RCC 7860 (cell line): ENCODE data around the gene ASIC3.

Experiments
- DNase-seq: peaks from one replicate; pipeline ENCODE4 v3.0.0-alpha.2; 2015; ENCODE audit warnings: low spot score
- FAIRE-seq: peaks from 2 replicates; lab custom pipeline; 2012; peaks lifted over from hg19 to GRCh38; lab: Jason Lieb, UNC

The ASIC3 gene

GRCh38 chr7:151056666-151057505 is 8.6 kb downstream of the ASIC3 start:
- no peak for DNase-seq
- FAIRE-seq, result no peak

DNA sequence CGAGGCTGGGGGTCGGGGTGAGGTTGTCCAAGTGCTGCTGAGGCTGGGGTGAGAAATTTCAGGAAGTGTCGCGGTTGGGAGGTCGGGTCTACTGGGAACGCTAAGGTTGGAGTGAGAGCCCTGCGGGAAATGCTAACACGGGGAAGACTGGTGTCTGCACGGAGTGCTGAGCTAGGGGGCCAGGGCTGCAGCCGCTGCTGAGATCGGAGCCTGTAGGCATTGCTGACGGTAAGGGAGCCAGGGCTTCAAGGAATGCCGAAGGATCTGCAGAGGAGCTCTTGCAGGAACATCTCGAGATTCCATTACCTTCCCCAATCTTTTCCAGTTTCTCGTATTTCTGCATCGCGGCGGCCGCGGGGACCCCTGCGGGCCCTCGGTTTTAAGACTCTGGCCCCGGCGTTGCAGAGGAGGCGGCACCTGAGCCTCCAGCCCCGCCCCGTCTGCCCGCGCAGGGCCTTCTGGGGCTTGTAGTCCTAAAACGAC is 9.2 kb downstream of the ASIC3 start, which contains the start of gene CDK5:
Gene CDK5 (minus strand): TSS at position 392 of the 483 bp plus-strand sequence. CDS start 49 bp downstream, at position 343.
- DNase-seq (no peak), FAIRE-seq (no peak)

GRCh38 chr7:151057989-151058780 is 9.9 kb downstream of the ASIC3 start:
- DNase-seq (peak; percentile 99), FAIRE-seq (peak; percentile 93)

DNA sequence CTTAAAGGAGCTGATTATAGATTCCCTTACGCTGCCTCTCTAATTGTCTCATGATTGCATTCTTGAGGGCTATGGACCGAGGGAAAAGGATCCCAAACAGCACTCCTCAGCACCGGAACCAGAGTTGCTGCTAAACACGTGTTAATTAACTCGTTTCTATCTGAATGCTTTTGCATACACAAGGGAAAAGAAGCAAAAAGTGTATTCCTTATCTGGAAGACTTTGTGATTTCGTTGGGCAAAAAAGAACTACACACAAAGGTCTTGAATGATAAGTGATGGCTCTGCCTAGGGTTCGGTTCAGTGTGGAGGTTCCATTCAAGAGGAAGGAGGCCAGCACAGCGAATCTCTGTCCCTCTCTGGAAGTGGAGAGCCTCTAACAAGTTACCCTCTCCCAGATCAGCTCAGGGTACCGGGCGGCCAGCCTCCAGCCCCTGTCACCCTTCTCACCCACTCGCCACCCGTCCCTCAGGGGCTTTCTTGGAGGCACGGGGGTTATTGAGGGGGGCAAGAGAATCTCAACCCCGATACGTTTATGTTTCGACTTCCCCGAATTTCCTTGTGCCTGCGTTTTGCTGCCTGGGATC is 10.5 kb downstream of the ASIC3 start:
- FAIRE-seq, result no peak
- DNase-seq, result peak; percentile 5

DNA sequence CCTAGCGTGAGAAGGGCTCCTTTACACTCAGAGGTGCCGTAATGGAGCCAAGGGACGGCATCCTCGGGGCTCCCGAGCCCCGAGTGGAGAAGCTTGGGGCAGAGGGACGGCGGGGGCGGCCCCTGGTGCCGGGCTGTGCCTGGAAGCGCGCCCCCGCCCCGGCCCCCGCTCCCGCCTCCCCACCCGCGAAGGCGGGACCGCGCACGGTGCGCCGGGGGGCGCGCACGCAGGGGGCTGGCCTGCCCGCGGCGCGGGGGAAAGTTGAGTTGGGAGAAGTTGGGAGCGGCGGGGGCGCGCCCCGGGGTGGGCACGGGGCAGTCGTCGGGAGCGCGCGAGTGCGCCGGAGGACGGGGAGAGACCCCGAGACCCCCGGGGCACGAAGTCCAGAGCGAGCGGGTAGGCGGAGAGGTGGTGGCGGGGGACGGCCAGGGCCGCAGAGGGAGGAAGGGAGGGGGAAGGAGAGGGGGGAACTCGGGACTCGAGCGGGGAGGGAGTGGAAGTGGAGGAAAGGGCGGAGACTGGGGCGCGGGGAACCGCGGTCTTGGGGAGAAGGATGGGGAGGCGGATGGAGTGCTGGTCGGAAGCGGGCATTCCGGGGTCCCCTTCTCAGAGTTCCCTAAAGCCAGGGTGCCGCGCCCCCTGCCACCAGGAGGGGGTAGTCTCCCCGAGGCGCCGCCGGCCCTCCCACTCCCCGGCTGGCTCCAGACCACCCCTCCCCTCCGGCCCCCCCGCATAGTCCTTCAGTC is 11.2 kb downstream of the ASIC3 start, which contains the start of gene SLC4A2:
Gene SLC4A2 (plus strand): TSS at position 223 of the 746 bp plus-strand sequence. CDS start 2,399 bp downstream, outside the sequence.
- no peak for FAIRE-seq
- peak; percentile 46 for DNase-seq

- no peak for DNase-seq
- FAIRE-seq, result no peak
Observed at GRCh38 chr7:151060113-151060415, 11.7 kb downstream of the ASIC3 start.

- peak; percentile 91 for DNase-seq
- FAIRE-seq, result peak; percentile 64
Observed at GRCh38 chr7:151060416-151061212, 12.3 kb downstream of the ASIC3 start.

DNA sequence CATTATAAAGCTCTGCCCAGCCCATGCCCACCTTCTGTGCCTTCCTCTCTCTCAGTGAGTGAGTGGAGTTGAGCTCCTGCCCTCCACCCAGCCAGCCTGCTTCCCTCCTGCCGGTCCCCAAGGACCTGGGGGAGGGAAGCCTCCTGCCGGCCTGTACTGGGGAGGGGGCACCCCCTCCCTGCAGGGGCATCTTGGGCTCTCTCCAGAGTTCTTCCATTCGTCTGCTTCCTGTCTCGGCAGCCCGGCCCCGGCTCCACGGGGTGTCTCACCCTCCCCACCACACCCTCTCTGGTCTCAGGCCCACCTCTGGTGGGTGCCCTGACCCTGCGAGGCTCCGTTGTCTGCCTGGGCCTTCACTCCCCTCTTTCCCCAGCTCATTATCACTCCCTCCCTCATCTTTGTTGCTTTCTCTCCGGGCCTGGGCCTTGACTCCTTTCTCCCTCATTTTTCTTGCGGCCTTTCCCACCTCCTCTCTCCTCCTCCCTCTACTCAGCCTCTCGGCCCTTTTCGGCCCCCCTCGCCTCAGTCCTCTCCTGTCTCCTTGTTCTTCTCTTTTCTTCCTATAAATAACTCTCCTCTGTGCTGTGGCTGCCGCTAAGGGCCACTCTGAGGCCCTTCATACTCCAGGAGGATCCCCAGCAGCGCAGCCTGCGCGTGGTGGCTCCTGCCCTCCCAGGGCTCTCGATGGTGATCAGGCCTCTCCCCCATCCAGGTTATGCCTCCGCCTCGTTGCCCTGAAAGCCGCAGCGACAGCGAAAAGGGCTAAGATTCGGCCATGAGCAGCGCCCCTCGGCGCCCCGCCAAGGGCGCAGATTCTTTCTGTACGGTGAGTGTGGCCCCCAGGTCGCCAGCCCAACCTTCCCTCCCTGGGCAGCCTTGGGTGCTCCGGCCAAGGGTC is 13.1 kb downstream of the ASIC3 start:
- DNase-seq (no peak), FAIRE-seq (no peak)

- no peak for FAIRE-seq
- DNase-seq, result no peak
Observed at GRCh38 chr7:151062111-151062398, 13.7 kb downstream of the ASIC3 start.

DNA sequence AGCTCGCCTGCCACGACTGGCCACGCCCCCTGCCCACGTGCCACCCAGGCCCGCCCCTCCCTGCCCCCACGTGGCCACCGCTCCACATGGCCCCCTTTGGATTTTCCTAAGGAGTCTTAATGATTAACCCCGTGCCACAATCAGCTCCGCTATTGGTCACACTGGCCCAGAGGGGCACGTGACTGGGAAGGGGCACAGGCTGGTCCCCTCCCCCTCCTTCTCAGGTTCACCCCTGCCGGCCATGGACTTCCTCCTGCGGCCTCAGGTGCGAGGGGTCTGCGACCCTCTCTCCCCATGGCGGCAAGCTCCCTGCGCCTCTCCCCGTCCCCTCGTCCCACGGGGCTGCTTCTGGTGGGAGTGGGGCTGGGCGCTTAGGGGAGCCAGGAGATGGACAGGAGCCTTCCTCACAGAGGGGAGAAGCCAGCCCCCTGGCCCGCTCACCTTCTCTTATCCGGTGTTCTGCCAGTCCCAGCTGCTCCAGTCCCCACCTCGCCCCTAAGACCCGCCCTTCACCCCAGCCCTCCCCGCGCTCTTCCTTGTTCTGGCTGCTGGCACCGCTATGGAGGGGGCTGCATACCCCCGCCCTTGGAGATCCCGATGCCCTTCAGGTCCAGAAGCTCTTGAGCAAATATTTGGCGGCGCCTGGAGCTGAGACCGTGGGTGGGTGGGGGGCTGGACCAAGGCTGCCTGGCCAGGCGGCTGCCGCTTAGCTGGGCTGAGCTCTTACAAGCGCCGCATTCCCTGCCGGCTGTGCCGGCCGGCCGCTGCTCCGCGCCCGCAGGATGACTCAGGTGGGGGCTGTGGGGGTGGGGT is 14.3 kb downstream of the ASIC3 start:
- peak; percentile 96 for DNase-seq
- FAIRE-seq, result peak; percentile 64

GRCh38 chr7:151063212-151063561 is 14.9 kb downstream of the ASIC3 start:
- no peak for FAIRE-seq
- peak; percentile 44 for DNase-seq

DNA sequence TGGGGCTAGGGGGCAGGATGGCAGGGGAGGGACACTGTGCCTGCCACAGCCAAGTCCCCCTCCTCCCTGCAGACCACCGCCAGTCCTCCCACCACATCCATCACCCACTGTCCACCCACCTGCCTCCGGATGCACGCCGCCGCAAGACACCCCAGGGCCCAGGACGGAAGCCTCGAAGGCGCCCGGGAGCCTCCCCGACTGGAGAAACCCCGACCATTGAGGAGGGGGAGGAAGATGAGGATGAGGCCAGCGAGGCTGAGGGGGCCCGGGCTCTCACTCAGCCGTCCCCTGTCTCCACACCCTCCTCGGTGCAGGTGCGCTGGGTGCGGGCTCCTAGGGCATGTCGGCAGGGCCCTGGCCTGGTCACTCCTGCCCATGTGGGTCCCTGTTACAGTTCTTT is 16.1 kb downstream of the ASIC3 start:
- no peak for FAIRE-seq
- DNase-seq, result no peak

- FAIRE-seq (no peak), DNase-seq (no peak)
Observed at GRCh38 chr7:151064993-151065392, 16.7 kb downstream of the ASIC3 start.

- FAIRE-seq (no peak), DNase-seq (no peak)
Observed at GRCh38 chr7:151065516-151065915, 17.2 kb downstream of the ASIC3 start.

GRCh38 chr7:151066273-151066974 is 18.1 kb downstream of the ASIC3 start:
- DNase-seq, result no peak
- no peak for FAIRE-seq

GRCh38 chr7:151068069-151068773 is 19.9 kb downstream of the ASIC3 start:
- DNase-seq (no peak), FAIRE-seq (no peak)
